B cell (primary cell): Measurements from ENCODE around the gene GSTM5. TPM values are rescaled to one million over a fixed set of nuclear protein-coding genes. Genes with fewer than 3 reads are reported as not detected.

Experiments used
- ATAC-seq: fragments of 200-7000 bp; cut with Tn5 transposase; one replicate; pipeline ENCODE4 v1.10.0; 2021; ENCODE audit warnings: low read depth, mild to moderate bottlenecking, moderate number of reproducible peaks, moderate library complexity
- CTCF ChIA-PET: fragments of 350-600 bp; sonication (Branson Sonifier 250); formaldehyde crosslinking; loops from one replicate; lab custom pipeline; 2021; ENCODE audit warnings: antibody characterized with exemption, inconsistent platforms; lab: Charles Lee
- POLR2A ChIA-PET: fragments of 350-600 bp; sonication (Branson Sonifier 250); formaldehyde crosslinking; loops from one replicate; lab custom pipeline; 2021; ENCODE audit warnings: antibody characterized with exemption; lab: Charles Lee
- DNase-seq: peaks from one replicate; pipeline ENCODE4 v3.0.0; 2013
- H2AFZ ChIP-seq: 2 replicates; pipeline ENCODE4 v1.6.1; 2012; ENCODE audit warnings: mild to moderate bottlenecking, low read depth, low read length; ENCODE audit not compliant: insufficient read depth, poor library complexity, severe bottlenecking
- H3K27ac ChIP-seq, 2 donors: 1 replicate in 1 of 2; 2 replicates in 1 of 2; pipeline ENCODE4 v1.5.1; 2012 to 2013; ENCODE audit warnings: low read length in 2 of 2, mild to moderate bottlenecking in 2 of 2, moderate library complexity in 1 of 2
- H3K27me3 ChIP-seq, 4 experiments: fragments of 200-600 bp in 1 of 4; sonication (generic) in 1 of 4; replicated peaks in 1 of 4; 1 replicate in 2 of 4; 2 replicates in 2 of 4; pipeline versions ENCODE4 v1.6.1 to v1.7.0; 2013 to 2016; ENCODE audit warnings: low read length in 3 of 4, mild to moderate bottlenecking in 2 of 4, mixed read lengths in 1 of 4, moderate library complexity in 1 of 4; ENCODE audit not compliant: insufficient read depth in 4 of 4, control insufficient read depth in 3 of 4; ENCODE audit errors: control extremely low read depth in 1 of 4
- H3K36me3 ChIP-seq, 2 experiments: replicated peaks in 1 of 2; 1 replicate in 1 of 2; 2 replicates in 1 of 2; pipeline versions ENCODE4 v1.6.1 to v1.7.1; 2013; ENCODE audit warnings: low read length in 1 of 2; ENCODE audit not compliant: insufficient read depth in 2 of 2, control insufficient read depth in 1 of 2; ENCODE audit errors: control extremely low read depth in 1 of 2, extremely low read depth in 1 of 2
- H3K4me1 ChIP-seq, 2 donors: fragments of 200-600 bp in 1 of 2; sonication (generic) in 1 of 2; 1 replicate in 1 of 2; 2 replicates in 1 of 2; pipeline versions ENCODE4 v1.5.1 to v1.6.1; 2013 to 2017; ENCODE audit warnings: low read length in 2 of 2; ENCODE audit not compliant: control insufficient read depth in 2 of 2, insufficient read depth in 2 of 2
- H3K4me2 ChIP-seq: replicated peaks from 2 replicates; pipeline ENCODE3; 2012; ENCODE audit warnings: mild to moderate bottlenecking, low read depth, low read length; ENCODE audit not compliant: poor library complexity, severe bottlenecking
- H3K4me3 ChIP-seq, 5 experiments: fragments of 200-600 bp in 1 of 5; sonication (generic) in 1 of 5; 1 replicate in 3 of 5; 2 replicates in 2 of 5; pipeline versions ENCODE4 v1.5.1 to v1.7.0; 2011 to 2016; ENCODE audit warnings: low read length in 4 of 5, mild to moderate bottlenecking in 4 of 5, low read depth in 2 of 5, control low read depth in 1 of 5, moderate library complexity in 1 of 5; ENCODE audit not compliant: insufficient read depth in 1 of 5; ENCODE audit errors: control extremely low read depth in 1 of 5, extremely low read depth in 1 of 5
- H3K79me2 ChIP-seq: fragments of 200-600 bp; sonication (generic); one replicate; pipeline ENCODE4 v1.6.0; 2016; ENCODE audit warnings: low read length; ENCODE audit not compliant: control insufficient read depth, insufficient read depth
- H3K9ac ChIP-seq: fragments of 200-600 bp; sonication (generic); 2 replicates; pipeline ENCODE4 v1.6.1; 2017; ENCODE audit warnings: mild to moderate bottlenecking, low read length, moderate library complexity
- H3K9me3 ChIP-seq, 3 donors: one replicate each; pipeline versions ENCODE4 v1.6.1 to v1.7.1; 2013; ENCODE audit warnings: low read length in 2 of 3; ENCODE audit not compliant: control insufficient read depth in 2 of 3, insufficient read depth in 1 of 3; ENCODE audit errors: control extremely low read depth in 1 of 3
- H4K20me1 ChIP-seq: 2 replicates; pipeline ENCODE4 v1.6.0; 2012; ENCODE audit warnings: mild to moderate bottlenecking, low read length; ENCODE audit not compliant: insufficient read depth, control insufficient read depth, poor library complexity, severe bottlenecking
- H3K27ac Mint-ChIP-seq: one replicate; pipeline ENCODE4 v1.8.0; 2021; ENCODE audit warnings: mixed read lengths
- H3K27me3 Mint-ChIP-seq: one replicate; pipeline ENCODE4 v1.8.0; 2021; ENCODE audit warnings: mixed read lengths
- H3K4me1 Mint-ChIP-seq: one replicate; pipeline ENCODE4 v1.8.0; 2021; ENCODE audit warnings: mixed read lengths
- H3K4me3 Mint-ChIP-seq: one replicate; pipeline ENCODE4 v1.8.0; 2021; ENCODE audit warnings: mixed read lengths
- H3K9me3 Mint-ChIP-seq: one replicate; pipeline ENCODE4 v1.8.0; 2022; ENCODE audit warnings: mixed read lengths; ENCODE audit not compliant: insufficient read depth
- EZH2 ChIP-seq: IDR thresholded peaks from 2 replicates; pipeline ENCODE4 v1.6.1; 2012; ENCODE audit warnings: borderline replicate concordance, low read depth, mild to moderate bottlenecking, moderate library complexity, low read length; ENCODE audit not compliant: insufficient read depth, poor library complexity, severe bottlenecking
- WGBS: methylation state at CpG from one replicate; pipeline ENCODE4 v1.1.5; 2013; ENCODE audit warnings: missing lambda C conversion rate; ENCODE audit not compliant: insufficient coverage; 5-methylcytosine and 5-hydroxymethylcytosine counted together
- intact Hi-C: fragments of 100-400 bp; cut with micrococcal nuclease; formaldehyde crosslinking; loops from one replicate; pipeline ENCODE4 v1.10.0; 2022
- polyA plus RNA-seq: library from polyadenylated mRNA; depleted of rRNA; stranded (reverse); fragments of >200 nt; gene quantifications from 2 replicates; pipeline ENCODE4 v1.2.3, GENCODE V29; 2012
- total RNA-seq, 2 donors: library from RNA; stranded (reverse); fragments of 120-200 nt in 1 of 2; gene quantifications; 1 replicate in 1 of 2; 2 replicates in 1 of 2; pipeline versions ENCODE4 v1.2.3 to v1.2.4, GENCODE V29; 2013 to 2022
- TF ChIP-seq, protein P1 (sequence below): fragments of 200-600 bp; IDR thresholded peaks from one replicate; pipeline ENCODE4 v1.8.0; 2022; ENCODE audit warnings: antibody characterized with exemption, mild to moderate bottlenecking

The GSTM5 gene
- total and polyA plus RNA-seq, 2 donors (not counting 1 experiment from before 2014, with no cell fraction given): 0.07 TPM; not detected in 1

DNA sequence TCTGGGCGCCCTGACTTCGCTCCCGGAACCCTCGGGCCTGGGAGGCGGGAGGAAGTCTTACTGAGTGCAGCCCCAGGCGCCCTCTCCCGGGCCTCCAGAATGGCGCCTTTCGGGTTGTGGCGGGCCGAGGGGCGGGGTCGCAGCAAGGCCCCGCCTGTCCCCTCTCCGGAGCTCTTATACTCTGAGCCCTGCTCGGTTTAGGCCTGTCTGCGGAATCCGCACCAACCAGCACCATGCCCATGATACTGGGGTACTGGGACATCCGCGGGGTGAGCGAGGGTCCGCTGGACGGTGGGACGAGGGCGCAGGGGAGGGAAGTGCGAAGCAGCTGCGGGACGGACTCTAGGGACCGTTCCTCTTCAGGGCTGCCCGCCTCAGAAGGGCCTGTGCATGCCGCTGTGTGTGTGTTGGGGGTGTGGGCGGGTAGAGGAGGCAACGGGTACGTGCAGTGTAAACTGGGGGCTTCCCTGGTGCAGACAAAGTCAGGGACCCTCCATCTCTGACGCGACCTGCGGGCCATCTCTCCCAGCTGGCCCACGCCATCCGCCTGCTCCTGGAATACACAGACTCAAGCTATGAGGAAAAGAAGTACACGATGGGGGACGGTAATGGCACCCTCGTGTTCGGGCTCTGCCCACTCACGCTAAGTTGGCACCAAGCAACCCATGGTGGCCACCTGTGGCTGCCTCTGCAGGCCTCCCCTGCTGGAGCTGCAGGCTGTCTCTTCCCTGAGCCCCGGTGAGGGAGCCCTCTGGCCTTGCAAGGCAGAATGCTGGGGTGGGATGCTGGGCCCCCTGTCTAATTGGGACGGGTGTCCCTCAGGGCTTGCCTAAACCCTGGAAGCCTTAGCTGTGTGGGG is 24.2 kb upstream of the GSTM5 start, which contains the start of gene GSTM1:
Gene GSTM1, plus strand, starts transcription at position 177 of the 859 bp plus-strand sequence. Its CDS starts 57 bp downstream, at position 234.
- H3K27ac ChIP-seq: peak within 1 kb of the TSS in 1 of 2 donors; percentile 63
- H2AFZ ChIP-seq: peak within 1 kb of the TSS; percentile 98
- H3K27me3 Mint-ChIP-seq: no peaks in the 10 kb centered on the region
- no peaks in the 10 kb centered on the region for H3K36me3 ChIP-seq
- H3K4me1 ChIP-seq: no peaks in the 10 kb centered on the region
- ChIA-PET CTCF (interaction anchor here (0.6 to 2.1 kb wide), 9 partner anchors 44 to 324 kb away, joined by 3 to 21 read pairs (median 4); partner anchors contain the start of gene GNAI3), POLR2A (interaction anchor here (0.6 to 1.9 kb wide), 4 partner anchors 32 to 297 kb away, joined by 3 to 5 read pairs (median 4); partner anchors contain the start of genes AHCYL1, GNAI3 and GSTM4)
- no peaks in the 10 kb centered on the region for H4K20me1 ChIP-seq
- H3K4me3 Mint-ChIP-seq: peak within 1 kb of the TSS; percentile 92
- no peaks in the 10 kb centered on the region for H3K9me3 ChIP-seq
- WGBS: no CpG with 5 or more reads among the region's 46 CpGs
- H3K9ac ChIP-seq: peak within 1 kb of the TSS; percentile 79
- intact Hi-C loops: loop anchor here (2.0 kb wide), 2 partner anchors 45 to 53 kb away; partner anchors contain the start of gene GSTM3
- H3K79me2 ChIP-seq: no peaks in the 10 kb centered on the region
- peak; percentile 81 for DNase-seq
- H3K4me2 ChIP-seq: peak within 1 kb of the TSS; percentile 75
- peak; percentile 98 for ATAC-seq
- H3K27me3 ChIP-seq: no peaks in the 10 kb centered on the region
- H3K27ac Mint-ChIP-seq: peak within 1 kb of the TSS; percentile 92
- no peak for TF ChIP-seq EZH2
- TF ChIP-seq, protein P1, sequence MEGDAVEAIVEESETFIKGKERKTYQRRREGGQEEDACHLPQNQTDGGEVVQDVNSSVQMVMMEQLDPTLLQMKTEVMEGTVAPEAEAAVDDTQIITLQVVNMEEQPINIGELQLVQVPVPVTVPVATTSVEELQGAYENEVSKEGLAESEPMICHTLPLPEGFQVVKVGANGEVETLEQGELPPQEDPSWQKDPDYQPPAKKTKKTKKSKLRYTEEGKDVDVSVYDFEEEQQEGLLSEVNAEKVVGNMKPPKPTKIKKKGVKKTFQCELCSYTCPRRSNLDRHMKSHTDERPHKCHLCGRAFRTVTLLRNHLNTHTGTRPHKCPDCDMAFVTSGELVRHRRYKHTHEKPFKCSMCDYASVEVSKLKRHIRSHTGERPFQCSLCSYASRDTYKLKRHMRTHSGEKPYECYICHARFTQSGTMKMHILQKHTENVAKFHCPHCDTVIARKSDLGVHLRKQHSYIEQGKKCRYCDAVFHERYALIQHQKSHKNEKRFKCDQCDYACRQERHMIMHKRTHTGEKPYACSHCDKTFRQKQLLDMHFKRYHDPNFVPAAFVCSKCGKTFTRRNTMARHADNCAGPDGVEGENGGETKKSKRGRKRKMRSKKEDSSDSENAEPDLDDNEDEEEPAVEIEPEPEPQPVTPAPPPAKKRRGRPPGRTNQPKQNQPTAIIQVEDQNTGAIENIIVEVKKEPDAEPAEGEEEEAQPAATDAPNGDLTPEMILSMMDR: peak; percentile 20
- H3K4me1 Mint-ChIP-seq: peaks cover 6% of the 10 kb centered on the region
- no peaks in the 10 kb centered on the region for H3K9me3 Mint-ChIP-seq
- H3K4me3 ChIP-seq: peak within 1 kb of the TSS in 3 of 5 experiments; percentile 56 to 82 (median 64)
